VCaP (cell line): ENCODE results near the gene MYRIP.

Experiments used
- H3K27ac ChIP-seq: fragments of 450-650 bp; 2 replicates; pipeline ENCODE4 v1.5.1; 2017
- TF ChIP-seq, protein P1 (sequence below): fragments of 450-650 bp; conservative IDR thresholded peaks from 2 replicates; pipeline ENCODE4 v1.5.1; 2017; ENCODE audit warnings: mild to moderate bottlenecking, moderate library complexity

The MYRIP gene

DNA sequence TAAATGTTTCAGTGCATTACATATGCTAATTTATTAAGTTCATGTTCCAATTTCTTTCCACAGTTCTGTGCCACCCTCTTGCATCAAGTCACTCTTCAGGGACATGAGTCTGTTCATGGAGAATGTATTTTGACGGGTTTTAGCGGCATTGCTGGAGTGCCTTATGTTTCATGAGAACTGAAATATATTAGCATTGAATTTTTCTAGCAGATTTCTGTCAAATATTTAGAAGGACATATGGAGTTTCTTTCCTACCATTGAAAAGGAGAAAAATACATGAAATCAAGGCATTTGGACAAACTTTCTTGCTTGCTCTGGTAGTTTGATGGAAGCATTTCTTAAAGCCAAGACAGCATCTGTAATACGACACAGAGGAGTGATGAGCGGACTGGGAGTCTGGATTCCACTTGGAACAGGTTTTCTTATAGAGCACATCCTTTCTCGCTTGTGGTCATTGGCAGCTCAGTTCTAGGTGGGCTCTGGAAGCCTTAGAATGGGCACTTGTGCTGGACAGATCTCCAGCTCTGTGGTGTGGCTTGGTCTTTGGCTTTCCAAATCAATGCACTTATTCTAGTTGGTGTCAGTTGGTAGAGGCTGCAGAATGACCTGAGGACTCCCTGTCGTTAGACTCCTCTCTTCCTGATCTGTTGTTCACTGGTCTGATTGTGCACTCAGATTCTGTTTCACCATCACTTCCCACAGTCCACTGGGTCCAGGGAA is 415.5 kb downstream of the MYRIP start:
- TF ChIP-seq, protein P1, sequence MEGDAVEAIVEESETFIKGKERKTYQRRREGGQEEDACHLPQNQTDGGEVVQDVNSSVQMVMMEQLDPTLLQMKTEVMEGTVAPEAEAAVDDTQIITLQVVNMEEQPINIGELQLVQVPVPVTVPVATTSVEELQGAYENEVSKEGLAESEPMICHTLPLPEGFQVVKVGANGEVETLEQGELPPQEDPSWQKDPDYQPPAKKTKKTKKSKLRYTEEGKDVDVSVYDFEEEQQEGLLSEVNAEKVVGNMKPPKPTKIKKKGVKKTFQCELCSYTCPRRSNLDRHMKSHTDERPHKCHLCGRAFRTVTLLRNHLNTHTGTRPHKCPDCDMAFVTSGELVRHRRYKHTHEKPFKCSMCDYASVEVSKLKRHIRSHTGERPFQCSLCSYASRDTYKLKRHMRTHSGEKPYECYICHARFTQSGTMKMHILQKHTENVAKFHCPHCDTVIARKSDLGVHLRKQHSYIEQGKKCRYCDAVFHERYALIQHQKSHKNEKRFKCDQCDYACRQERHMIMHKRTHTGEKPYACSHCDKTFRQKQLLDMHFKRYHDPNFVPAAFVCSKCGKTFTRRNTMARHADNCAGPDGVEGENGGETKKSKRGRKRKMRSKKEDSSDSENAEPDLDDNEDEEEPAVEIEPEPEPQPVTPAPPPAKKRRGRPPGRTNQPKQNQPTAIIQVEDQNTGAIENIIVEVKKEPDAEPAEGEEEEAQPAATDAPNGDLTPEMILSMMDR = no peak
- H3K27ac ChIP-seq = no peak overlapping the region

DNA sequence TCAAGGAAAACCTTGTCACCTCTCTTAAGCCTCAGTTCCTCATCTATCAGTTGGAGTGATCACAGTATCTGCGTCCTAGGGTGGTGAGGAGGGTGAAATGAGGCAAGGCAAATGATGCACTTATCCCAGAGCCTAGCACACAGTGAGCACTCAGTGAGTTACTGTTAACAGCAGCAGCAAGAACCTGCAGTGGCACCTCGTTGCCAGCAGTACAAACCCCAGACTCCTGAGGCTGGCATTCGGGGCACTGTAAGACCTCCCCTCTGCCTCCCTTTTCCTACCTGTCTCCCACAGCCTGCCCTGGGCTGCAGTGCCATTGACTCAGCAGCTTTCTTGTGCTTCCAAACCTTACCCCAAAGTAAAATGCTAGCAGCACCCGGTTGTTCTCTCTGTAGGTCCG is 417.2 kb downstream of the MYRIP start:
- H3K27ac ChIP-seq = no peak overlapping the region
- TF ChIP-seq, protein P1 = no peak

DNA sequence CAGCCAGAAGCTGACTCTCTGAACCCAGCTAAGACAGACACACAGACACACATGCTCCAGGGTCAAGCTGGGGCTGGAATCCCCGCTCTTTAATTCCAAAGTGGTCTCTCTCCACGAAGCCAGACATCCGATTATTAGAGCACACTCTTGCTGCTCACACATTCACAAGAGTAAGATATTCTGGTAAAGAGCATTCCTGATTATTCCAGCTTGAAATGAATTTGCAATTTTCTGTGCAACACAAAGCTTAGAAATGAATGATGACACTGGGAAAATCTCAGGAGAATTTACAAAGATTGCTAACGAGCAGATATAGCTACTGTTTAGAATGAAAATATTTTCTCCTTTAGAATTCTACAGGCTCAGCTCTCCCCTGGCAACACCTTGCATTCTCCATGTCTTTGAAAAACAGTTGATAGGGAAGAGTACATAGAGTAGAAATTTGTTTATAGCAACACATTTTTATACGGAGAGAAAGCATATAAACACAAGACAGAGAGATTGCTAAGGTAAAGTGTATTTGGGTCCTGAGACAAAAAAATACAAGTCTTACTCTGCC is 419.5 kb downstream of the MYRIP start:
- TF ChIP-seq, protein P1 = no peak
- no peak overlapping the region for H3K27ac ChIP-seq

DNA sequence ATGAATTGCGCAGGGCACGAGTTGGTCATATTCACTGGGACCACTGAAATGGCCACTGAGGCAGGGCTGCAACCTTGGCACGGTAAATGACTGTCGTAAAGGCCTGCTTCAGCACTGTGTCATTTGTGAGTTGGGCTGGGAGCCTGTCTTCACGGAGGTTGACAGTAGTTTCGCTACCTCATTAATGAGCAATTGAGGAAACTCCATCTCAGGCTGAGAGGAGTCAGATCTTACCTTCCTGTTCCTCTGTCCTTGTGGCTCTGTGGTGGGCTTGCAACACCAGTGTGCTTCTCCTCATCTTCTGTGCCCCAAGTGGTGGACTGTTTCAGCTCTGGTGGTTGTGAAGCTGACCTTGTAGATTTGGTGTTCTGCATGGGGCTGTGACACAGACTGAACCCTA is 420.0 kb downstream of the MYRIP start:
- TF ChIP-seq, protein P1 = no peak

DNA sequence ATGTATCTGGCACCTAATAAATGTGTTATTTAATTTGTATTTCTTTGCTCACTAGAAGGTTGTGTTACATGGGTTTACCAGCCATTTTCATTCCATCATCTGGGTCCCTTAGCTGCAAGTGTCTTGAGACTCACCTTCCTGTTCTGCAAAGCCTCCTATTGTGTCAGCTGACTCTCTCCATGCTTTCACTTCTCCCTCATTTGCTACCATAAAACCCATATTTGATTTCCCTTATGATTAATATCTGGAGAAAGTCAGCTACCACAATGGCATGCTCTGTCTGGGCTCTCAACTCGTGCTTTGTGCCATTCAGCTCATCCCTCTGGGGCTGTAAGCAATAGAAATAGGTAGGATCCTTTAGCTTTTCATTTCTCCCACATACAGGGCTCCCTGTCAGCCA is 420.6 kb downstream of the MYRIP start:
- TF ChIP-seq, protein P1 = no peak
- no peak overlapping the region for H3K27ac ChIP-seq

More for the DNA sequence above, 420.0 kb downstream of the MYRIP start:
- H3K27ac ChIP-seq = no peak overlapping the region

DNA sequence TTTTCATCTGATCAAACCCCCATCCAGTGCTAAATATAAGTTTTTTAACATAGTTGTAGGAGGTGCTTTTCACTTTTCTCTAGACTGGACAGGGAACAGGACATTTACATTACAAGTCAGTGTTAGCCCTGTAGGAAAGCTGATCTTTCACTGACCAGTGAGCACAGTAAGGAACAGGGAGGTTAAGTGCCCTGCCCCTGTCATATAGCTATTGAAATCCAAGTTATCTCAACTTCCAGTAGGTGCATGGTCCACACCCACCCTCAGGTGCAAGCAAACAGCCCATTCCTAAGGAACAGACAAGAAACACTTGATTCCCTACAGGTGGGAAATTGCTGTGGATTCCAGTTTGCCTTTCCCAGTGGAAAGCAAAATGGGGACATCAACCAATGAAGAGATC is 421.0 kb downstream of the MYRIP start:
- H3K27ac ChIP-seq = peak overlapping the region; percentile 57
- TF ChIP-seq, protein P1 = no peak

DNA sequence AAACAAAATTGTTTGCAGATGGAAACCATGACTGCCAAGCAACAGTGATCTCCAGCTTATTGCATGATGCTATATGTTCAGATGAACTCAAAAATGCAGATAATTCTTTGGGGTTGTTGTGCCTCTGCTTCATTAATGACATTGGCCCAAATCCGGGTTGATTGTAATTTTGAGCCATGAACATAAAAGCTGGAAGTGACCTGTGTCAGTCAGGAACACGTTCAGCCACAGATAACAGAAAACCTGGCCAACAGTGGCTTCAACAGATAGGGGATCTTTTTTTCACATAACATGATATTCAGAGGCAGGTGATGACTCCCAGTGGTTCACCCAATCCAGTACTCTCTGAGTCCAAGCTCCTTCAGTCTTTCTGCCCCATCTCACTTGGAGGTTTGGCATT is 423.2 kb downstream of the MYRIP start:
- no peak overlapping the region for H3K27ac ChIP-seq
- TF ChIP-seq, protein P1 = no peak
